ENCODE measurements around the gene LYPLA2. TPM values are rescaled to one million over a fixed set of nuclear protein-coding genes. Genes with fewer than 3 reads are reported as not detected.
A peak's percentile ranks its signal among the peaks of the same experiment; 100 is the strongest.

Gene LYPLA2
- total RNA-seq, 1 donor from 2014 or later = 44.2 TPM

DNA sequence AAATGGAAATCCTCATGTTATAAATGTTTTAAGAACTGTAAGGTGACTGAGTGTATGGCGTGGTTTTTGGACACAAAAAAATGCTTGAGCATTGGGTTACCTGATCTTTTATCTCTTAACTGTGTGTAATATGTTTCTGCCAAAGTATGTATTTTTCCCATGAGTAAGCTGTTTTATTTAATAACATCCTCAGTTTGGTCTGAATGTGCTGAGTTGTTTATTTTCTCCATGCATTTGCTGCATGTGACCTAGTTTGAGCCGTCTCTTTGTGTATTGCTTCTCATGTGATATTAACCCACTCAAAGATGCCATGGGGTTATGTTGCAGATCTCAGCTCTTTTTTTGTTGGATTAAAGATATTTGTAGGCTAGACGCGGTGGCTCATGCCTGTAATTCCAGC is 6.1 kb upstream of the LYPLA2 start:
- Histone ChIP-seq H3K27me3 (ENCODE audit: low read depth) (no peaks in the 10 kb centered on the region), H3K36me3 (peaks cover 82% of the 10 kb centered on the region), H3K4me1 (peaks cover 4% of the 10 kb centered on the region), H3K4me3 (no peak overlapping the region), H3K9me3 (no peaks in the 10 kb centered on the region), H3K27ac (no peak overlapping the region)
- TF ChIP-seq, protein P1, sequence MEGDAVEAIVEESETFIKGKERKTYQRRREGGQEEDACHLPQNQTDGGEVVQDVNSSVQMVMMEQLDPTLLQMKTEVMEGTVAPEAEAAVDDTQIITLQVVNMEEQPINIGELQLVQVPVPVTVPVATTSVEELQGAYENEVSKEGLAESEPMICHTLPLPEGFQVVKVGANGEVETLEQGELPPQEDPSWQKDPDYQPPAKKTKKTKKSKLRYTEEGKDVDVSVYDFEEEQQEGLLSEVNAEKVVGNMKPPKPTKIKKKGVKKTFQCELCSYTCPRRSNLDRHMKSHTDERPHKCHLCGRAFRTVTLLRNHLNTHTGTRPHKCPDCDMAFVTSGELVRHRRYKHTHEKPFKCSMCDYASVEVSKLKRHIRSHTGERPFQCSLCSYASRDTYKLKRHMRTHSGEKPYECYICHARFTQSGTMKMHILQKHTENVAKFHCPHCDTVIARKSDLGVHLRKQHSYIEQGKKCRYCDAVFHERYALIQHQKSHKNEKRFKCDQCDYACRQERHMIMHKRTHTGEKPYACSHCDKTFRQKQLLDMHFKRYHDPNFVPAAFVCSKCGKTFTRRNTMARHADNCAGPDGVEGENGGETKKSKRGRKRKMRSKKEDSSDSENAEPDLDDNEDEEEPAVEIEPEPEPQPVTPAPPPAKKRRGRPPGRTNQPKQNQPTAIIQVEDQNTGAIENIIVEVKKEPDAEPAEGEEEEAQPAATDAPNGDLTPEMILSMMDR (IDR thresholded peaks at IDR 0.05) = no peak
- ATAC-seq = no peak
- intact Hi-C loops (cut with DNase I) = no loop called here
- DNase-seq = no peak

DNA sequence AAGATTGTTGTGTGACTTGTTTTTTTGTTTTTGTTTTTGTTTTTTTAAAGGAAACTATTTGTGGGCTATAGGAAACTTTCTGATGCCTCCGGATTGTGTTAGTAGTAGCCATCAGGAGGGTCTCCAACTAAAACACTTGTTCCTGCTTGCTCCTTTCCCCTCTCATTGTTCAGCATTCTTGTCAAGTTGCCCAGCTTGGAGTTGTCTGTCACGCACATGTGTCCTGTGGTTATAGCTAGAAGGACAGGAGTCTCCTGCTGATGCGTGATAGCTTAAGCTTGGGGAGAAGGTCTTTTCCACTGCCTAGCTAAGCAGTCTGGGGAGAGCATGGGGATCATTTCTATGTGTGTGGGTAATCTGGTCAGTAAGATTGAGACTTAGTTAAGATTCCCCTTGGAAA is 3.2 kb upstream of the LYPLA2 start:
- TF ChIP-seq, protein P1 (IDR thresholded peaks at IDR 0.05) = no peak
- Histone ChIP-seq H3K4me1 (peaks cover 20% of the 10 kb centered on the region), H3K4me3 (no peak overlapping the region), H3K27me3 (ENCODE audit: low read depth) (no peaks in the 10 kb centered on the region), H3K9me3 (no peaks in the 10 kb centered on the region), H3K36me3 (peaks cover 60% of the 10 kb centered on the region), H3K27ac (no peak overlapping the region)
- ATAC-seq (no peak), DNase-seq (peak; percentile 3)
- intact Hi-C loops (cut with DNase I) = no loop called here

DNA sequence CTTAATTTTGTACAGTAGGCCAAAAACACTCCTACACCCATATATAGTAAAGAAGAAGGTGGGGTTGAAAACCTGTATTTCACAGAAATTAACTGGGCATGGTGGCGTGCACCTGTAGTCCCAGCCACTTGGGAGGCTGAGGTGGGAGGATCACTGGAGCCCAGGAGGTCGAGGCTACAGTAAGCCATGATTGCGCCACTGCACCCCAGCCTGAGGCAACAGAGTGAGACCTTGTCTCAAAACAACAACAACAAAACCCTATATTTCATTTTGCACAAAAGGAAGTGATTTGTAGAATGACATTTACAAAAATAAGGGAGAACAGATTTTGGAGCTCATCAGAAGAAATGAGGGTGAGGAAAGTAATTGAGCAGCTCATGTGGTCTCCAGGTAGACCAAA is 2.2 kb upstream of the LYPLA2 start:
- peak; percentile 24 for DNase-seq
- Histone ChIP-seq H3K4me1 (peaks cover 30% of the 10 kb centered on the region), H3K27me3 (ENCODE audit: low read depth) (no peaks in the 10 kb centered on the region), H3K9me3 (no peaks in the 10 kb centered on the region), H3K36me3 (peaks cover 60% of the 10 kb centered on the region), H3K27ac (no peak overlapping the region), H3K4me3 (no peak overlapping the region)
- TF ChIP-seq, protein P1 (IDR thresholded peaks at IDR 0.05) = no peak
- intact Hi-C loops (cut with DNase I) = no loop called here
- no peak for ATAC-seq

DNA sequence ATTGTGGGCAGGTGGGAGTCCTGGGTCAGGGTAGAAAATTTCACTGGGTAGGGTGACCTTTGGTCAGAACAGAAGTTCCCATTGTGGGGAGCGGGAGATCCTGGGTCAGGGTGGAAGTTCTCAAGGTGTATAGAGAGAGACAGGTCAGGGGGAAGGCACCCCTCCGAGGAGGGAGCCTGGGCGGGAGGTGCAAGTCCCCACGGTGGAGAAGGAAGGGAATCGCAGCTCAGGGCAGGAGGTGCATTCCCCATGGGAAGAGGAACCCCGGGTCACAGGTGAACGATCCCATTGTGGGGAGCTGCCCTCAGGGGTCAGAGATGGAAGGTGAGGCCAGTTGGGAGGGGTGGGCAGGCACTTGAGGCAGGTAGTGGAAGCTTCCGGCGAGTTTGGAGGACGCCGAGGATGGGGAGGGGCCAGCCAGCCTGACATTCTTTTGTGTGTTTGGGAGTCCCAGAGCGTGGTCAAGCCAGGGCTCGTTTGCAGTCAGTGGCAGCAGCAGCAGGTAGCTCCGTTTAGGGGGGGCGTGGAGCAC is 637 bp downstream of the LYPLA2 start:
- ATAC-seq (peak; percentile 38 to 51), DNase-seq (peak; percentile 61)
- TF ChIP-seq, protein P1 (IDR thresholded peaks at IDR 0.05) = no peak
- Histone ChIP-seq H3K9me3 (no peaks in the 10 kb centered on the region), H3K27ac (peak overlapping the region; percentile 79), H3K4me1 (peaks cover 30% of the 10 kb centered on the region), H3K27me3 (ENCODE audit: low read depth) (no peaks in the 10 kb centered on the region), H3K4me3 (peak overlapping the region; percentile 85), H3K36me3 (peaks cover 54% of the 10 kb centered on the region)
- intact Hi-C loops (cut with DNase I) = no loop called here

DNA sequence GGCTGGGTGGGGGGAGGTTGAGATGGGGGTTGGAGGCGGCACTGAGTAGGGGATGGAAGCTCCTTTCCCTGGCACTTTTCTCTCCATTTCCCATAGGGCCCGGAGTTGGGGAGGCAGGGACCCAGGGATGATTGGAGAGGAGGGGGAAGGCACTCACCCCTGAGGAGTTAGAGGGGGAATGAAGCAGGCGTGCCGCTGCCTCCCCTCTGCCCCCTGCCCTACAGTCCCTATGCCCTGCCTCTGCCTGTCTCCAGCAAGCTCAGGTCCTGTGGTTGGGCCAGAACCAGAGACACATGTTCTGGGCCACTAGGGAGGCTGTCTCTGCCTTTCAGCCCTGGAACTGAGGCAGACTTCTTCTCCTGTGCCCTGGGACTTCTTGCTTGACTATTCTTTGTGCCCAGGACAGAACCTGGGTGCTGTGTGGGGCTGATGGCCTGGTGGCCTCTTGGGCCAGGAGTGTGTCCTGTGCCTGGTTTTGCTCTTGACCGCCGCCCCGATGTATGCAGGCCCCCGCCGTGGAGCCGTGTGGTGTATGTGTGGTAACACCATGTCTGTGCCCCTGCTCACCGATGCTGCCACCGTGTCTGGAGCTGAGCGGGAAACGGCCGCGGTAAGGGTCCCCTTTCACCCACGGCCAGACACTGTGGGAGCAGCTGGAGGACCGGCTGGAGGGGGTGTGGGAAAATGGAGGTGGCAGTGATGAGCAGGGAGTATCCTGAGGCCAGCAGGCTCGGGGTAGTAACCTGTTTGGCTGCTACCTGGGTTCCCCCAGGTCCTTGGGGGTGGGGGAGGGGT is 1.4 kb downstream of the LYPLA2 start:
- Histone ChIP-seq H3K36me3 (peaks cover 54% of the 10 kb centered on the region), H3K27me3 (ENCODE audit: low read depth) (no peaks in the 10 kb centered on the region), H3K4me3 (peak overlapping the region; percentile 85), H3K4me1 (peaks cover 30% of the 10 kb centered on the region), H3K9me3 (no peaks in the 10 kb centered on the region), H3K27ac (peak overlapping the region; percentile 41)
- peak; percentile 52 for DNase-seq
- ATAC-seq = no peak
- intact Hi-C loops (cut with DNase I) = no loop called here
- TF ChIP-seq, protein P1 (IDR thresholded peaks at IDR 0.05) = no peak
